Upper lobe of left lung (tissue), 4 donors: Measurements from ENCODE around the gene GABBR2.

Experiments
- CTCF ChIP-seq, 6 experiments: fragments of 450-650 bp in 4 of 6; fragments of 200-600 bp in 2 of 6; sonication (generic) in 2 of 6; IDR thresholded peaks; one replicate each; pipeline ENCODE4 v1.5.1; 2016 to 2019; ENCODE audit warnings: antibody characterized with exemption in 6 of 6
- POLR2A ChIP-seq, 4 donors: fragments of 450-650 bp; IDR thresholded peaks; one replicate each; pipeline ENCODE4 v1.5.1; 2016 to 2017; ENCODE audit warnings: antibody characterized with exemption in 4 of 4, mild to moderate bottlenecking in 2 of 4
- POLR2AphosphoS5 ChIP-seq, 2 donors: sonication (generic); formaldehyde crosslinking; IDR thresholded peaks; one replicate each; pipeline ENCODE4 v1.5.1; 2017; ENCODE audit warnings: antibody characterized with exemption in 2 of 2

GRCh38 chr9:98379572-98379971 is 329.2 kb downstream of the GABBR2 start:
- TF ChIP-seq CTCF (IDR thresholded peaks at IDR 0.05) (no peak), POLR2A (IDR thresholded peaks at IDR 0.05) (no peak), POLR2AphosphoS5 (IDR thresholded peaks at IDR 0.05) (no peak)
